Ishikawa (cell line): Measurements from ENCODE around the gene MCU.

Source experiments
- CEBPB ChIP-seq: IDR thresholded peaks from 2 replicates; pipeline ENCODE4 v1.6.1; 2012
- CREB1 ChIP-seq: IDR thresholded peaks from 2 replicates; pipeline ENCODE4 v1.6.1; 2012; ENCODE audit warnings: low read depth
- EGR1 ChIP-seq: IDR thresholded peaks from 2 replicates; pipeline ENCODE4 v1.6.1; 2012
- EP300 ChIP-seq: IDR thresholded peaks from 2 replicates; pipeline ENCODE4 v1.6.1; 2012; ENCODE audit warnings: borderline replicate concordance
- FOXM1 ChIP-seq: IDR thresholded peaks from 2 replicates; pipeline ENCODE4 v1.6.1; 2012; ENCODE audit warnings: low read depth, borderline replicate concordance
- MAX ChIP-seq: IDR thresholded peaks from 2 replicates; pipeline ENCODE4 v1.6.1; 2012
- NFIC ChIP-seq: IDR thresholded peaks from 2 replicates; pipeline ENCODE4 v1.6.1; 2012
- RAD21 ChIP-seq: IDR thresholded peaks from 2 replicates; pipeline ENCODE4 v1.6.1; 2012; ENCODE audit warnings: low read depth
- REST ChIP-seq: IDR thresholded peaks from 2 replicates; pipeline ENCODE4 v1.6.1; 2012; ENCODE audit warnings: low read depth, mild to moderate bottlenecking
- TAF1 ChIP-seq: IDR thresholded peaks from 2 replicates; pipeline ENCODE4 v1.6.1; 2012; ENCODE audit warnings: low read depth, mild to moderate bottlenecking
- TCF12 ChIP-seq: IDR thresholded peaks from 2 replicates; pipeline ENCODE4 v1.6.1; 2012; ENCODE audit warnings: low read depth
- TEAD4 ChIP-seq: IDR thresholded peaks from 2 replicates; pipeline ENCODE4 v1.6.1; 2012
- USF1 ChIP-seq: IDR thresholded peaks from 2 replicates; pipeline ENCODE4 v1.6.1; 2012
- YY1 ChIP-seq: IDR thresholded peaks from 2 replicates; pipeline ENCODE4 v1.6.1; 2012; ENCODE audit warnings: low read depth
- ZBTB7A ChIP-seq: IDR thresholded peaks from 2 replicates; pipeline ENCODE4 v1.6.1; 2012; ENCODE audit warnings: low read depth

The MCU gene

GRCh38 chr10:72801263-72801868 lies 109.4 kb downstream of the MCU start:
- TF ChIP-seq TEAD4 (no peak), CREB1 (no peak), EGR1 (no peak), ZBTB7A (no peak), FOXM1 (no peak), EP300 (no peak), YY1 (no peak), RAD21 (no peak), TCF12 (no peak), CEBPB (no peak), REST (no peak)

GRCh38 chr10:72802332-72802731 lies 110.4 kb downstream of the MCU start:
- TF ChIP-seq RAD21, result no peak
- no peak for TF ChIP-seq TAF1
- TF ChIP-seq EGR1, result no peak
- no peak for TF ChIP-seq TEAD4
- TF ChIP-seq CEBPB, result no peak
- no peak for TF ChIP-seq NFIC
- TF ChIP-seq ZBTB7A, result no peak
- no peak for TF ChIP-seq TCF12
- TF ChIP-seq YY1, result no peak
- no peak for TF ChIP-seq MAX
- no peak for TF ChIP-seq CREB1
- no peak for TF ChIP-seq FOXM1
- no peak for TF ChIP-seq USF1
- TF ChIP-seq EP300, result no peak
- no peak for TF ChIP-seq REST

GRCh38 chr10:72802763-72803505 lies 111.0 kb downstream of the MCU start:
- no peak for TF ChIP-seq EGR1
- TF ChIP-seq FOXM1, result no peak
- TF ChIP-seq YY1, result no peak
- no peak for TF ChIP-seq TAF1
- TF ChIP-seq CREB1, result no peak
- no peak for TF ChIP-seq CEBPB
- TF ChIP-seq USF1, result no peak
- TF ChIP-seq TEAD4, result no peak
- TF ChIP-seq TCF12, result no peak
- TF ChIP-seq EP300, result no peak
- no peak for TF ChIP-seq NFIC
- TF ChIP-seq RAD21, result no peak
- no peak for TF ChIP-seq MAX
- no peak for TF ChIP-seq REST
- no peak for TF ChIP-seq ZBTB7A

- TF ChIP-seq NFIC (no peak), CREB1 (no peak), EP300 (no peak), USF1 (no peak), RAD21 (no peak)
Observed at GRCh38 chr10:72808001-72808400, 116.1 kb downstream of the MCU start.
